ENCODE measurements around the gene KRT78.
A peak's percentile ranks its signal among the peaks of the same experiment; 100 is the strongest.

Gene KRT78

GRCh38 chr12:52824741-52825410 is 23.9 kb downstream of the KRT78 start:
- no peak for DNase-seq

DNA sequence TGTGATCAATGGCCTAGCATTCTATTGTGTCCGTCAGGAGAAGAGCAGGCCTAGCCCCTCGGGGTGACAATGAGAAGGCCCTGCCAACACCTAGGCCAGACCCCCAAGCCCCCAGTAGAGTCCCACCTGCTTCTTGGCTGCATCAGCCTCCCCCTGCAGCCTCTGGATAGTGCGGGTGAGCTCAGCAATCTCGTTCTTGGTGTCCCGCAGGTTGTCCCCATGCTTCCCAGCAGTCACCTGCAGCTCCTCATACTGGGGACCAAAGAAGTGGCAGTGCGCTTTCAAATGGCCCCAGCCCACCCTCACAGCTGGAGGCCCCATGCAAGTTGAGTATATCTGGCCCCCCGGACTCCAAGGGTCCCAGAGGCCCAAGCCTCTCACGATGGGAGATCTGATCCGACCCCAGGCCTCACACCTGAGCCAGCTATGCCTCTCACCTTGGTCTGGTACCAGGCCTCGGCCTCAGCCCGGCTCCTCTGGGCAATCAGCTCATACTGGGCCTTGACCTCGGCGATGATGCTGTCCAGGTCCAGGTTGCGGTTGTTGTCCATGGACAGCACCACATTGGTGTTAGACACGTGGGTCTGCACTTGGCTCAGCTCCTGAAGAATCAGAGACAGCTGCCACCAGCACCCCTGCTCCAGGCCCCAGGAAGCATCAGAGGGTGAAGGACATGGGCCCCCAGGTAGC is 24.9 kb downstream of the KRT78 start:
- DNase-seq: no peak

GRCh38 chr12:52822771-52823510 is 25.9 kb downstream of the KRT78 start:
- no peak for DNase-seq

DNA sequence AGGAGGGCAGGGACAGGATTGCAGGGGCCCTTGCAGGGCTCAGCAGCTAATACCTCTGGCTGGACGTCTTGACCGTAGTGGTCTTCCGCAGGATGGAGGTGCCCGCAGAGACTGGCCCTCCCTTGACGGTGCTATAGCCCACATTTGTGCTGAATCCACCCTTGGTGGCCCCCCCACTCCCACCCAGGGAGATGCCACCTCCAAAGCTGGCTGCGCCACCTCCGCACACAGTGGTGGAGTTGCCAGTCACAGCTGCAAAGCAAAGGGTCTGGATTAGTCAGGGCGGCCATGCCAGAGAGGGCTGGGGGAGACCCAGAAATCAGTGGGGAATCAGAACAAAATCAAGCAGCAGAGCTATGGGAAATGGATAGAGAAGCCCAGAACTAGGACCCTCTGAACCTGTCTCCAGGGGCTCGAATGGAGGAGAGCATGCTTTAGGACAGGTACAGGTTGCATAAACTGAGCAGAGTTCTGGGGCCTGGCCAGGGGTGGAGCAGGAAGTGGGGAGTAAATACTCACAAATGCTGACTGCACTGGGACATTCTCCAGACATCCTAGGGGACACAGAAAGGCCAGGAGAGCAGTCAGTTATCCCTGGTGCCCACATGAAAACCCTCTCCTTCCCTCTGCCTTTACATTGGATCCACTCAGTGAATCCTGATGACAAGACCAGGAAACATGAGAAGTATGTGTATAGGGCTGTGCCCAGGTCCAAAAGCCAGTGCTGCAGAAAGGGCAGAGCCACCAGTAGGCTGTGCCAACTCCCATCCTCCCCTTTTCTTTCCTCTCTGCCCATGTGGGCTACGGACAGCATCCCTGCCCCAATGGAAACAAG is 26.8 kb downstream of the KRT78 start:
- no peak for DNase-seq

- no peak for DNase-seq
These were observed 27.6 kb downstream of the KRT78 start for GRCh38 chr12:52821071-52821730.

DNA sequence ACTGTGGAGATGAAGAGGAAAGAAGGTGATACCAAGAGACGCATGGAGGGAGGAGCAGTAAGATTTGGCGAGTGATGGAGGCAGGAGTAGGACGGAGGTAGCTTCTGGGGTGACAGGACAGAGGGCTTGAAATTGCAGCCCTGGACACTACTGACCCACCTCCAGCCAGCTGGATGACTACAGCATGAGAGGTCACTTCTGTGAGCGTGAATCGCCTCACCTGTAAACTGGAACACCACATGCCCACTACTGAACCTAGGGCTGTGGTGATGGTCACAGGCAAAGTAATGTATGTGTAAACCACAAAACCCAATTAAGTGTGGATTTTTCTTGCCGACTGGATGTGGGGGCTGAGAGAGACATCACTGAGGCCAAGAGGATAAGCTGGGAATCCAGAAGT is 28.3 kb downstream of the KRT78 start:
- no peak for DNase-seq

DNA sequence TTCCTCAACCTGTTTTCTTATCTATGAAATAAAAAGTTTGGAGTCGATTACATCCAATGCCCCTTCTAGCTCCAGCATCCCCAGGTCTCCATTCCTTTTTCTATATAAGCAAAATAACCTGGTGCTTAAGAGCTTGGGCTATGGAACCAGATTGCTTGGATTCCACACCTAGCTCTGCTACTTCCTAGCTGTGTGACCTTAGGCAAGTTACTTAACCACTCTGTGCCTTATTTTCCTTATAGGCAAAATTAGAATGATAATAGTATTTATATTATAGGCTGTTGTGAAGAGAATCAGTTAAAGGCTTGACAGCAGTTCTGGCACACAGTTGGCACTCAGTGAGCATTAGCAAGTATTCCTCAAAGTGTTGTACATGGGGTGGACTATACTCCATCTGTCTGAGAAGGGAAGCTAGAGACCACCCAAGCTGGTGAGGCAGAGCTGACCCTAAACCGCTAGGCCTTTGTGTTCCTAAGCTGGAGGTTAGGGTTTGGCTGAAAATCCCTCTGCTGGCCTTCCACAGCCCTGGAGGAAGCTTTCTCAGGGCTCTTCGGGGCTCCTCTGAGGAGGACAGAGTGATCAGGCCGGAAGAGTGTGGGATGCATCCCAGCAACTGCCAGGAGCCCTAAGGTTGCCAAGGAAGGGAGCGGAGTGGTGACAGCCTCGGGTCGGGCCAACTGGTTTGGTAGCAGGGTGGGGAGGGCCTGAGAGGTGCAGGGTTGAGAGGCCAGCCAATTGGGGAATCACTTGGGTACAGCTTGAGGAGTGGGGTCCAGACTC is 28.9 kb downstream of the KRT78 start:
- no peak for DNase-seq

DNA sequence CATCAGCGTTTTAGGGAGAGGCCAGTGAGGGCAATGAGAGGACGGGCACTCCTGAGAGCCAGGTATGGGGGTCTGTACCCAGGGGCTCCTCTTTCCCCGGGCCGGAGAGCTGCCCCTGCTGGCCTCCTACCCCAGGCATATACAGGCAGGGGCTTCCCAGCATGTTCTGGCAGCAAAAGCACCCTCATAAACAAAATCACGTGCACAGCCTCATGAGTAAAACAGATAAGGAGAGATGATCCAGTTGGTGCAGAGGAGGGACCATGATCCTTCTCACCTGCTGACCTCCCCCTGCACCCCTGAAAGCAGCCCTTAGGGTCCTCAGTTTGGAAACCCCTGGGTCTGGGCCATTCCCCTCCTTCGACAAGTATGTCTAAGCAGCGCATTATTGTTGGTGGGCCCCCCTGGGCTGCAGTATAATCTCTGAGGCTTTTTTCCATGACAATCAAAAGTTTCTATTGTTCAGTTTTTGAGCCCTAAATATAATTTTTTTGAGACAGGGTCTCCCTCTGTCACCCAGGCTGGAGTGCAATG is 29.8 kb downstream of the KRT78 start:
- DNase-seq: no peak

GRCh38 chr12:52818388-52818787 is 30.4 kb downstream of the KRT78 start:
- DNase-seq: no peak

DNA sequence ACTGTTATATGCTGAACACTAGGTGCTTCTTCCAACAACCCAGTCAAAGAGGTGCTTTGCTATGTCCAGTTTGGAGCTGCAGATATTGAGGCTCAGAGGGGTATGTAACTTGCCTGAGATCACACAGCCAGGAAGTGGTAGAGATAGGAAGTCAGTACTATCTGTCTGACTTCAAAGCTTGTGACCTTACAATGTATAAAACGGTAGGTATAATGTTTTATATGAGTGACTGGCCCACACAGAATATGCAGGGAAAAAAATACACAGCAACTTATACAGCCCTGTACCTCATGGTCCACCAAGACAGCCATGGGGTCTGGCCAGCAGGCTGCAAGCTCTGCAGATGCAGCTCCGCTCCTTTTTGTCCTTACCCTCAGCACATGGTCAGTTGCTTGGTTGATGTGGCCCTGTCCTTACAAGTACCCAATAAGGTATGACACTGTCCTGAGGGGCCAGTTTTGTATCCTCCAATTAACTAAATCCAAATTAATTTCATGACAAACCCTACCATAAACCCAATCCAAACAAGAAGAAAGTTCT is 31.0 kb downstream of the KRT78 start:
- DNase-seq: no peak

- no peak for DNase-seq
These were observed 31.6 kb downstream of the KRT78 start for GRCh38 chr12:52817003-52817698.

- DNase-seq: no peak
These were observed 32.9 kb downstream of the KRT78 start for GRCh38 chr12:52815676-52816588.

GRCh38 chr12:52815161-52815560 is 33.6 kb downstream of the KRT78 start:
- no peak for DNase-seq

- DNase-seq: no peak
These were observed 34.1 kb downstream of the KRT78 start for GRCh38 chr12:52814710-52815155.

GRCh38 chr12:52813885-52814709 is 34.7 kb downstream of the KRT78 start, which contains the start of gene KRT4:
TSS of gene KRT4 (minus strand) at chr12:52814116. CDS start at chr12:52814058, 58 bp downstream.
- DNase-seq: peak; percentile 75

GRCh38 chr12:52813203-52813819 is 35.5 kb downstream of the KRT78 start:
- no peak for DNase-seq

DNA sequence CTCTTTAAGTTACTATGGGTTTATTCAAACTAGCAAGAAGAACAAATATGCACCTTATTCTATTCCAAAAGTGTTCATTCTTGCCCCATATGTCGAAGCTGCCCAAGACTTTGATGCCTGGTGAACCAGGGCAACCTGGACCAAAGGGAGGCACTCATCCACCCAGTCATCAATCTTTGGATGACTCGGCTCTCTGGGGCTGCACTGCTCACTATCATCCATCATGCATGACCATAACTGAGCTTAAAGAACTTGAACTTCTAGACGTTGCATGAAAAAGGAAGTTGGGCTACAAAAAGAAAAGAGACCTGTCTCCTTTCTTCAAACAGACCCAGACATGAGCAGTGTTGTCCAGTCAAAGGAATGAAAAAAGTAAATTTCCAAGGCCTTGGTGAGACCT is 36.0 kb downstream of the KRT78 start:
- no peak for DNase-seq

DNA sequence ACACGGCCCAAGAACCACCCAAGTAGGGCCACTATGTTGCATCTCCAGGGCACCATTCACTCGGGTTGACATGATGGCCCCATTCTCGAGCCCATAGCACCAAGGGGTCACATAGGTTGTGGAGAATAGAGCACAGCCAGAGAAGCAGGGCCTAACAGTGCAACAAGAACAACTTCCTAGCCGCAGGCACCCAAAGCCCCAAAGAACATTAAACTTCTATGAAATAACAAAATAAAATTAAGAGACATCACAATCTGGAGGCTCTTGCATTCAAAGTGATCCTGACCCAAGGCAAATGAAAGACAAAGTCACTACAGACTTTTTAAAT is 36.8 kb downstream of the KRT78 start:
- DNase-seq: no peak

Data from fibroblast of upper back skin (primary cell).